ENCODE measurements around the gene DNAAF5. TPM values are rescaled to one million over a fixed set of nuclear protein-coding genes. Genes with fewer than 3 reads are reported as not detected.

The DNAAF5 gene
- total RNA-seq (76.7 and 93.8 TPM in 2 replicates), polyA plus RNA-seq (32.7 and 51.9 TPM in 2 replicates)

DNA sequence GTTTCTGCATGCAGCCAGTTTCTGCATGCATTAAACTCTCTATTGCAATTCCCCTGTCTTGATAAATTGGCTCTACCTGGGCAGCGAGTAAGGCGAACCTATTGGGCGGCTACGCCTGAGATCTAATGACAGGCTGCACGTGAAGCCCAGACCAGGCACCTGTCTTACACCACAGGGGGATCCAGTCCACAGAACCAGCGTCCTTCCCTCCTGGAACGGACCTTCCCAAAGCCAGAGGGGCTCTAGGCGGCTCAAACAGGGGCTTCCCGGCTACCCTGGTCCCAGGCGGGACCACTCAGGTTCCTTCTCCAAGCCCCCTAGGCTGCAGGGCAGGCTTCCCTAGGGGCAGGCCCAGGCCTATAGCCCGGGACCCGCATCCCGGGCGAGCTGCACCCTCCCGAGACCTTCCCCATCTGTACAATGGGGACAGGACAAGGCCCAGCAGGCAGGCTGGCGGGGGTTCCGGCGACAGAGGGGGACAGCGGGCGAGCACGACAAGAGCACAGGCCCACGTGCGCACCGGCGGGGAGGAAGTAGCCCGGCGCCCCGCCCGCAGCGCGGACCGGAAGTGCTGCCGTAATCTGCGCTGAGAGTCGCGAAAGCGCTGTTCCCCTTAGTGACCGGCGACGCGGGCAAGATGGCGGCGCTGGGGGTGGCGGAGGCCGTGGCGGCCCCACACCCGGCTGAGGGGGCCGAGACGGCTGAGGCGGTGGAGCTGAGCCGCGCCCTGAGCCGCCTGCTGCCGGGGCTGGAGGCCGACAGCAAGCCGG is at the start of gene DNAAF5:
DNAAF5 (plus strand) TSS at position 616 of the 770 bp plus-strand sequence; CDS start at position 638, 22 bp downstream.
- Histone ChIP-seq H3K36me3 (no peaks in the 10 kb centered on the region), H3K4me1 (ENCODE audit: low read depth) (peaks cover 18% of the 10 kb centered on the region), H3K27me3 (no peaks in the 10 kb centered on the region), H3K4me3 (peak within 1 kb of the TSS; percentile 71), H3K9me3 (ENCODE audit: low read depth) (no peaks in the 10 kb centered on the region), H3K27ac (no peak within 1 kb of the TSS)
- DNase-seq (ENCODE audit: low read depth in 1 of 2, low spot score in 1 of 2) = peak; percentile 86 to 90
- TF ChIP-seq CTCF (IDR thresholded peaks at IDR 0.05; ENCODE audit: low read depth, low read length) = no peak

DNA sequence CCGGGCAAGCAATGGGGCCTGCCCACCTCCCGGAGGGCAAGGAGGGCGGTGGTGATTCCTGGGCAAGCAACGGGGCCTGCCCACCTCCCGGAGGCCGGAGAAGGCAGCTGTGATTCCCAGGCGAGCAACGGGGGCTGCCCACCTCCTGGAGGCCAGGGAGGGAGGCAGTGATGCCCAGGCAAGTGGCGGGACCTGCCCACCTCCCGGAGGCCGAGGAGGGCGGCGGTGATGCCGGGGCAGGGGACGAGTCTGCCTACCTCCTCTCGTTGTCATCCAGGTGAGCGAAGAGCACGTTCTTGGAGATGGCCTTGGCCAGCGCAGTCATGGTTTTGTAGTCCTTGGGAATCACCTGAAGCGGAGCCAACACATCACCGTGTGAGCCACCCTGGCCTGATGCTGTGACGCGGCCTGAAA is 49.5 kb upstream of the DNAAF5 start:
- Histone ChIP-seq H3K4me3 (no peak overlapping the region), H3K27me3 (no peaks in the 10 kb centered on the region), H3K9me3 (ENCODE audit: low read depth) (no peaks in the 10 kb centered on the region), H3K27ac (no peak overlapping the region), H3K36me3 (no peaks in the 10 kb centered on the region), H3K4me1 (ENCODE audit: low read depth) (no peaks in the 10 kb centered on the region)
- no peak for DNase-seq (ENCODE audit: low read depth in 1 of 2, low spot score in 1 of 2)
- no peak for TF ChIP-seq CTCF (IDR thresholded peaks at IDR 0.05; ENCODE audit: low read depth, low read length)

GRCh38 chr7:680411-681127 is 45.9 kb upstream of the DNAAF5 start:
- no peak for TF ChIP-seq CTCF (IDR thresholded peaks at IDR 0.05; ENCODE audit: low read depth, low read length)
- Histone ChIP-seq H3K4me1 (ENCODE audit: low read depth) (no peaks in the 10 kb centered on the region), H3K9me3 (ENCODE audit: low read depth) (no peaks in the 10 kb centered on the region), H3K36me3 (no peaks in the 10 kb centered on the region), H3K27me3 (no peaks in the 10 kb centered on the region), H3K4me3 (no peak overlapping the region), H3K27ac (no peak overlapping the region)
- DNase-seq (ENCODE audit: low read depth in 1 of 2, low spot score in 1 of 2) = no peak

DNA sequence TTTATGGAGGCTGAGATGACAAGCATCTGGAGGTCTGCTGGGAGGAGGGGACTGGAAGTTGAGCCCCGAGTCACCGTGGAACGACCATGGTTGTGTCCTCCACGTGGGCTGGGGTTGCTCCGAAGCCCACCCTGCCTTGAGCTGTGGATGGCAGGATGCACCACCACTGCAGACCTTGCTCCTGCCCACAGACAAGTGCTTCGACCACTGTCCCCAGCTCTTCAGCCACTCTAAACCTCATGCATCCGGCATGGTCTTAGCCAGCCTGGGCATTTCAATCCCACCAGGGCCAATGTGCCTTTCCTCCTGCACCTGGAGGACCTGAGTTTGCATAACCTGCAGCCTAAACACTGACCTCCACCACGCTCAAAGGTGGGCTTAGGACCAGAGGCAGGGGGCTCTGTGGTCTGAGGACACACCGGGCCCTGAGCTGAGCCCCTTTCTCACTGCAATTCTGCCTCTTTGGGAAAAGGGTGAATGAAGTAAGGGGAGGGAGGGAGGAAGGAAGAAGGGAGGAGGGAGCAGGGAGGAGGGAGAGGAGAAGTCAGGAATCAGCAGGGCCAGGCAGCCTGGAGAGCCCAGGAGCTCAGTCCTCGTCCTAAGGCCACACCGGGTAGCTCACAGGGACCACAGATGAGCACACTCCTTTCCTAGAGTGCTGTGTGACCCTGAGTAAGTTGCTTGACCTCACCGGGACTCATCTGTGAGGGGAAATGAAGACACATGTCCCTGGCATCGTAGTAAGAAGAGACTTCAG is 44.8 kb upstream of the DNAAF5 start:
- no peaks in the 10 kb centered on the region for H3K27me3 ChIP-seq
- no peaks in the 10 kb centered on the region for H3K36me3 ChIP-seq
- H3K4me3 ChIP-seq = no peak overlapping the region
- H3K9me3 ChIP-seq (ENCODE audit: low read depth) = no peaks in the 10 kb centered on the region
- no peak for TF ChIP-seq CTCF (IDR thresholded peaks at IDR 0.05; ENCODE audit: low read depth, low read length)
- no peak for DNase-seq (ENCODE audit: low read depth in 1 of 2, low spot score in 1 of 2)
- H3K27ac ChIP-seq = no peak overlapping the region
- no peaks in the 10 kb centered on the region for H3K4me1 ChIP-seq (ENCODE audit: low read depth)

GRCh38 chr7:682810-683209 is 43.7 kb upstream of the DNAAF5 start:
- no peak overlapping the region for H3K27ac ChIP-seq
- H3K4me3 ChIP-seq = no peak overlapping the region
- DNase-seq (ENCODE audit: low read depth in 1 of 2, low spot score in 1 of 2) = no peak
- H3K27me3 ChIP-seq = no peaks in the 10 kb centered on the region
- H3K9me3 ChIP-seq (ENCODE audit: low read depth) = no peaks in the 10 kb centered on the region
- no peaks in the 10 kb centered on the region for H3K36me3 ChIP-seq
- no peaks in the 10 kb centered on the region for H3K4me1 ChIP-seq (ENCODE audit: low read depth)
- no peak for TF ChIP-seq CTCF (IDR thresholded peaks at IDR 0.05; ENCODE audit: low read depth, low read length)
